ENCODE results near the gene C17orf107.
"Not testable (repeated sequence)": the region's sequence is repeated elsewhere in the genome, so short reads cannot be mapped to it uniquely, and the experiment has no call there.

C17orf107 gene

DNA sequence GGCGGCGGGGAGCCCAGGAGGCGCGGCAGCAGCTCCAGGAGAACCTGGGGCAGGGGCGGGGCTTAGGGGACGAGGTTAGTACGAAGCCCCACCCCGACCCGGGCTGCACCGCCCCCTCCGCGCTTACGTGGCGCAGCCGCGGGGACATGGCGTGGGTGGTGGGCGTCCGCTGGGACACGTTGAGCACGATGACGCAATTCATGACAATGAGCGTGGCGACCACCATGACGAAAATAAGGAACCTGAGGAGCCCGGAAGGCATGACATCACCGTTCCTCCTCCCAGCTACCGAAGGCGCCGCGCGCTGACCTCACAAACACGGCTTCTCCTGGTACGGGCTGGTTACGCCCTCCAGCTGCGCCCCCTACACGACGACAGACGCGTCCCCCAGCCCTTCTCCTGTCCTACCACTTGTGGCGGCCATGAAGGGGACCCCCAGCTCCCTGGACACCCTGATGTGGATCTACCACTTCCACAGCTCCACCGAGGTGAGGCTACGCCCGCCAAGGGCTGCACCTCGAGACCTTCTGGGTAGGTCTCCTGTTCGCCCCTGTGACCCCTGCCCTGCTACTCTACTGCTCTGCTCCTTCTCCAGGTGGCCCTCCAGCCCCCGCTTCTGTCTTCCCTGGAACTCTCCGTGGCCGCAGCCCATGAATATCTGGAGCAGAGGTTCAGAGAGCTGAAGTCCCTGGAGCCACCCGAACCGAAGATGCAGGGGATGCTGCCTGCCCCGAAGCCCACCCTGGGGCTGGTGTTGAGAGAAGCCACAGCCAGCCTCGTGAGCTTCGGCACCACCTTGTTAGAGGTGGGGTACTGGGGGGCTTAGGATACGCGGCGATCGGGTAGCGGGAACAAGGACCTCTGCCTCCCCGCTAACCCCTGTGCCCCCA, at the start of gene C17orf107:
Gene C17orf107 (plus strand): TSS at position 196 of the 890 bp plus-strand sequence. CDS start 227 bp downstream, at position 423.
- peak; percentile 77 for DNase-seq

DNA sequence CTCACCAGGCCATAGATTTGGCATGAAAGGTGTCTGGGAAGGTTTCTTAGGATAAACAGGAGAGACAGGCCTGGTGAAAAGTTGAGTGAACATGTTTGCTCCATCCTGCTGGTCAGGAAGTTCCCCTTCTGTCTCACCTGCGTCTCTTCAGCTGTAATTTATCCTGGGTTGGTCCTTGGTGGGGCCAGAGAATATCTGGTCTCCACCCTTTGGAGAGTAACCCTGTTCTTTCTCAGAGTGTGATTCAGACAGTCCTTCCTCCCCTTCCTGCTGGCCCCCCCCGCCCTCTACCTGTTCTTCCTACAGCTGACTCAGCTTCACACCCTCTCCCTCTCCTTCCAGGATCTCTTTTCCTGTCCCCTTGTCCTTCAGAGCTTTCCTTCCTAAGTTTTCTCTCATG, 49.1 kb upstream of the C17orf107 start:
- no peak for DNase-seq

- DNase-seq, result no peak
Measured at GRCh38 chr17:4851084-4851483, 48.3 kb upstream of the C17orf107 start.

- peak; percentile 18 for DNase-seq
Measured at GRCh38 chr17:4852567-4853207, 46.6 kb upstream of the C17orf107 start.

GRCh38 chr17:4853208-4853671, 46.1 kb upstream of the C17orf107 start:
- DNase-seq, result no peak

- DNase-seq, result no peak
Measured at GRCh38 chr17:4854111-4854681, 45.1 kb upstream of the C17orf107 start.

DNA sequence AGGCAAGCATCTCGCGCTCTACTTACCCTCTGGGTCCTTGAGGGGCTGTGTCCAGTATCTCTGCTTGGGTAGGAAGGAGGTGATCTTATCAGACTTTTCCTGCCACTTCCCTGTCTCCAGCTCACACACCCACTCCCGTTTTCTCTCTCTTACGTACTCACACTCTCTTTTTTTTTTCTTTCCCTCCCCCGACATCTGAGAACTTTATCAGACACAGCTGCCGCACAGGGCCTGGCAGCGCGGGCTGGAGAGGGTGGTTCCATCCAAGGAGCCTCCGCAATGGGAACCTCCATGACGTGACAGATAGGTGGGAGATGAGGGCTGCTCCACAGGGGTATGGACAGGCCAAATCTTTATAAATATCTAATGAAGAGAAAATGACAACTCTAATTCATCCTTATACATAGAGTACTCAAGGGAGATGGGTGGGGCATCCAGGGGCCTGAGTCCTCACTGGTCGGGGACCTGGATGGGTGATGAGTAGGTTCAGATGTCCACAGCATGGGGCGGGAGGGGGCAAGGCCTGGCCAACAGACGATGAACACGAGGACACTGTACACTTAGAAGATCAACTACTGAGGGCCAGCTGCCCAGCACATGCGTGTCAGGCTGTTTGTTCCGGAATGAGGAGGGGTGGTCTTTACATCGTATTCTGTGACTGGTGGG, 42.9 kb upstream of the C17orf107 start:
- no peak for DNase-seq

DNA sequence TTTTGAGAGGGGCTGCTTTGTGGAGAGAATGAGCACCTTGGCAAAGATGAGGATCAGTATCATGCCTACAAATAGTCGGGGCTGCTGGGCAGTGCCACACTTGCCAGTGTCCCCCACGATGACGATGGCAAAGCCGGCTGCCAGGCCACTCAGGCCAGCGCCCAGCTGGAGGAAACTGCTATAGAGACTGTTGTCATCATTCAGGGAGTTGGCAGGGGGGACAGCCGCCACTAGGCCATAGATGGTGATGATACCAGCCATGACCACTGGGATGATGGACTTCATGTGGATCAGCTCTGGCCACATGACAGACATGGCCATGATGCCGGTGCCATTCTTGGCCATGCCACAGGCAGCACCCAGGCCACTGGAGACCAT, 42.4 kb upstream of the C17orf107 start:
- DNase-seq, result no peak

DNA sequence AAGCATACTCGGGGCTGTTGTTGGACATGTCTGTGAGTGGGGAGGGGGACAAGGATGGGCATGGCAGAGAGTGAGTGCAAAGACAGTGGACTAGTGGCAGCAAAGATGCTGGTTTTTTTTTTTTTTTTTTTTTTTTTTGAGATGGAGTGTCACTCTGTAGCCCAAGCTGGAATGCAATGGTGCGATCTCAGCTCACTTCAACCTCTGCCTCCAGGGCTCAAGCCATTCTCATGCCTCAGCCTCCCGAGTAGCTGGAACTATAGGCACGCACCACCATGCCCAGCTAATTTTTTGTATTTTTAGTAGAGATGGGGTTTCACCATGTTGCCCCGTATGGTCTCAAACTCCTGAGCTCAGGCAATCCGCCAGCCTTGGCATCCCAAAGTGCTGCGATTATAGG, 42.0 kb upstream of the C17orf107 start:
- DNase-seq, result not testable (repeated sequence)

- DNase-seq, result no peak
Measured at GRCh38 chr17:4858068-4858881, 41.1 kb upstream of the C17orf107 start.

DNA sequence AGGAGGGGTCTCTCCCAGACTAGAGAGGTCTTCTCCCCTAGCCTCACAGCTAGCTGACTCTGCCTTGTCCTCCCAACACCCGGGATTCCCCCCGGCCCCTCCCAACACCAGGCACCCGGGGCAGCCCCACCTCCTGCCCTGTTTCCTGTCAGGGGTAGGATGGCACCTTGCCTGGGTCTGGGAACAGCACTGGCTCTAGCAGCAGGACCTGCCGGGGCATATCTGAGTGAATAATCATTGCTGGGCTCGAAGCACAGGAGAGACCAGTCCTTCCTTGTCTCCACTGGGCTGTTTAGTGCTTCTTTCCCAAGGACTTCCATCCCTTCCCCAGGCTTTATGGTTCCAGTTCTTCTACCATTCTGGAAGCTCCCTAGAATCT, 40.5 kb upstream of the C17orf107 start:
- DNase-seq, result no peak

- DNase-seq, result no peak
Measured at GRCh38 chr17:4859816-4860625, 39.3 kb upstream of the C17orf107 start.

GRCh38 chr17:4860651-4861050, 38.7 kb upstream of the C17orf107 start:
- DNase-seq, result no peak

DNA sequence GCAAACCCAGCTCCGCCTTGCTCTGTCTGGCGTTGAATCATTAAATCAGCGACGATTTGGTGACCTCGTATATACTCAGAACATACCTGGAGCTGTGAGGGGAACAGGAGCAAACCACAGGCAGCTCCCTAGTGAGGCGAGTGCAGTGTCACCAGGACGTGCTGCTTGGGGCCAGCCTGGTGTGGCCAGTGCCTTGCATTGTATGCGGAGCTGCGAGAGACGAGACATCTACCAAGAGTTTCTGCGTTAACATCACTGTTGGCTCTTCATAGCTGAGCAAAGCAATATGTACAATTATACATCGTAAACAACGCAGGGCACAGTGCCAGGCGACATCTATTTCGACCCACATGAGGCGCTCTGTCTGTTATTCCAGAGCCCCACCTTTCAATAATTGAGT, 38.3 kb upstream of the C17orf107 start:
- no peak for DNase-seq

- DNase-seq, result no peak
Measured at GRCh38 chr17:4862720-4863119, 36.6 kb upstream of the C17orf107 start.

DNA sequence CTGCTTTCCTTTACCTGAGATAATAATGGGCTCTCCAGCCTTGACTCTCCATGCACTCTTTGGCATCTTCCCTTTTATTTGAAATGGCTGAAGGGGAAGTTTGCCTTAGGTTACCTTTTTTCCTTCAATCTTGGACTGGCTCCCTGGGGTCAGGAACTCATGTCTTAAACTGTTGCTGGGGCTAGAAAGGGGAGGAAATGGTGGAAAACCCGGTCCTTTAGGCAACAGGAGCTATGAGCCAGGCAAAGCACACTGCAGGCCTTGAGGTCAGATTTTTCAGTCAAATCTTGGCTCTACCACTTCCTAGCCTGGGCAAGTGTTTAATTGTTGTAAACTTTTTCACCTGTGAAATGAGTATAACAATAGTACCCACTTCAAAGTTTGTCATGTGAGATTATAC, 36.0 kb upstream of the C17orf107 start:
- DNase-seq, result no peak

- not testable (repeated sequence) for DNase-seq
Measured at GRCh38 chr17:4867535-4867934, 31.8 kb upstream of the C17orf107 start.

DNA sequence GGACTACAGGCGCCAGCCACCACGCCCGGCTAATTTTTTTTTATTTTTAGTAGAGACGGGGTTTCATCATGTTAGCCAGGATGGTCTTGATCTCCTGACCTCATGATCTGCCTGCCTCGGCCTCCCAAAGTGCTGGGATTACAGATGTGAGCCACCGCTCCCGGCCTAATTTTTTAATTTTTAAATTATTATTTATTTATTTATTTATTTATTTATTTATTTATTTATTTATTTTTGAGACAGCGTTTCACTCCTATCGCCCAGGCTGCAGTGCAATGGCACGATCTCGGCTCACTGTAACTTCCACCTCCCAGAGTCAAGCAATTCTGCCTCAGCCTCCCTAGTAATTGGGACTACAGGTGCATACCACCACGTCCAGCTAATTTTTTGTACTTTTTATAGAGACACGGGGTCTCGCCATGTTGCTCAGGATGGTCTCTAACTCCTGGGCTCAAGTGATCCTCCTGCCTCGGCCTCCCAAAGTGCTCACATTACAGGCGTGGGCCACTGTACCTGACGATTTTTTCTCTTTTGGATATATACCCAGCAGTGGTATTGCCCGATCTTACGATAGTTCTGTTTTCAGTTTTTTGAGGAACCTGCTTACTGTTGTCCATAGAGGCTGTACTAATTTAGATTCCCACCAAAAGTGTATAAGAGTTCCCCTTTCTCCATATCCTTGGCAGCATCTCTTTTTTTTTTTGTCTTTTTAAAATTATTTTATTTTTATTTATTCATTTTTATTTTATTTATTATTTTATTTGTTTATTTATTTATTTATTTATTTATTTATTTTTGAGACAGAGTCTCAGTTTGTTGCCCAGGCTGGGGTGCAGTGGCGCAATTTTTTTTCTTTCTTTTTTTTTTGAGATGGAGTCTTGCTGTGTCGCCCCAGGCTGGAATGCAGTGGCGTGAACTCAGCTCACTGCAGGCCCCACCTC, 30.0 kb upstream of the C17orf107 start:
- DNase-seq, result not testable (repeated sequence)

DNA sequence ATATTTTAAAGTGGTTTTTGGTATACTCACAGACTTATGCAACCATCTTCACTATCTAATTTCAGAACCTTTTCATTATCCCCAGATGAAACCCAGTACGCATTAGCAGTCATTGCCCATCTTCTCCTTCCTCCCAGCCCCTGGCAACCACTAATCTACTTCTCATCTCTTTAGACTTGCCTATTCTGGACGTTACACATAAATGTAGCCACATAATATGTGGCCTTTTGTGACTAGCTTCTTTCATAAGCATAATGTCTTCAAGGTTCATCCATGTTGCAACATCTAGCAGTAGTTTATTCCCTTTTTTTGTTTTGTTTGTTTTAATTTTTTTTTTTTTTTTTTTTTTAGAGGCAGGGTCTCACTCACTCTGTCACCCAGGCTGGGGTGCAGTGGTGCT, 28.5 kb upstream of the C17orf107 start:
- DNase-seq, result no peak

- DNase-seq, result no peak
Measured at GRCh38 chr17:4872786-4873185, 26.6 kb upstream of the C17orf107 start.

Data from DMS53 (cell line).